ENCODE measurements around the gene RAB20. TPM values are rescaled to one million over a fixed set of nuclear protein-coding genes. Genes with fewer than 3 reads are reported as not detected.

Gene RAB20
- total RNA-seq, 1 experiment from 2014 or later: 12.3 TPM

- no peak overlapping the region for H4K8ac ChIP-seq (replicated peaks; ENCODE audit: insufficient read length, low read depth, low read length)
- no peak overlapping the region for H3K9ac ChIP-seq (ENCODE audit: extremely low read depth, insufficient read length, low read length)
- no peaks in the 10 kb centered on the region for H4K20me1 ChIP-seq (ENCODE audit: control insufficient read depth, insufficient read depth, insufficient read length)
- H2BK5ac ChIP-seq (ENCODE audit: insufficient read length, low read length): no peak overlapping the region
- no peak overlapping the region for H3K14ac ChIP-seq (ENCODE audit: insufficient read depth, low read length)
- H3K56ac ChIP-seq (ENCODE audit: insufficient read length, low read depth, low read length): no peak overlapping the region
- no peaks in the 10 kb centered on the region for H3K9me3 ChIP-seq (ENCODE audit: control insufficient read depth, low read depth, low read length)
- H3K79me2 ChIP-seq (ENCODE audit: insufficient read depth, low read length): no peaks in the 10 kb centered on the region
- no peak overlapping the region for H2BK12ac ChIP-seq (ENCODE audit: insufficient read length, low read depth, low read length)
- H2AK5ac ChIP-seq (ENCODE audit: insufficient read length, low read length): no peak overlapping the region
- no peaks in the 10 kb centered on the region for H3K79me1 ChIP-seq (ENCODE audit: insufficient read depth, low read depth, low read length, poor library complexity, severe bottlenecking)
- no peak overlapping the region for H2BK20ac ChIP-seq (ENCODE audit: low read depth, low read length, poor library complexity, severe bottlenecking)
- H3K18ac ChIP-seq (ENCODE audit: insufficient read length, low read depth, low read length): no peak overlapping the region
- no peak overlapping the region for H3T11ph ChIP-seq (ENCODE audit: low read length)
- Mint-ChIP-seq H3K36me3 (ENCODE audit: insufficient read depth in 1 of 3, low read depth in 3 of 3) (no peaks in the 10 kb centered on the region), H3K27ac (peak overlapping the region in 1 of 3 experiments; percentile 26; a peak in 1 of 7 replicates), H3K4me3 (no peak overlapping the region), H3K9me3 (no peaks in the 10 kb centered on the region), H3K27me3 (ENCODE audit: low read depth) (peaks cover 14% of the 10 kb centered on the region), H3K4me1 (peaks cover 17 to 23% of the 10 kb centered on the region in 2 experiments)
- H3K27me3 ChIP-seq (ENCODE audit: insufficient read depth, low read length): no peaks in the 10 kb centered on the region
- no peaks in the 10 kb centered on the region for H3K4me1 ChIP-seq (ENCODE audit: insufficient read depth, low read length)
- no peak overlapping the region for H4K5ac ChIP-seq (ENCODE audit: insufficient read length, low read depth, low read length)
- no CpG with 5 or more reads among the region's 7 CpGs for WGBS (ENCODE audit: extremely low coverage, insufficient read length, low lambda C conversion rate)
- no peak overlapping the region for H2BK120ac ChIP-seq (ENCODE audit: low read depth, low read length, poor library complexity, severe bottlenecking)
- no peak for DNase-seq
- no peak overlapping the region for H3K4me2 ChIP-seq (ENCODE audit: insufficient read depth, insufficient read length, low read length)
- H4K91ac ChIP-seq (ENCODE audit: insufficient read length, low read depth, low read length): no peak overlapping the region
- H3K23ac ChIP-seq (ENCODE audit: insufficient read length, low read depth, low read length): no peak overlapping the region
- H2AFZ ChIP-seq (ENCODE audit: low read length): no peak overlapping the region
- no peak overlapping the region for H3K4ac ChIP-seq (ENCODE audit: low read depth, low read length)
- no peak overlapping the region for H2BK15ac ChIP-seq (ENCODE audit: low read depth, low read length)
- TF ChIP-seq CTCF (conservative IDR thresholded peaks at IDR 0.05): no peak
- H3K23me2 ChIP-seq (ENCODE audit: insufficient read length, low read depth, low read length, poor library complexity, severe bottlenecking): no peaks in the 10 kb centered on the region
- H3K27ac ChIP-seq (ENCODE audit: insufficient read length, low read depth, low read length): no peak overlapping the region
Measured at GRCh38 chr13:110576070-110576394, 14.5 kb upstream of the RAB20 start.
